Natural killer cell (primary cell): ENCODE data around the gene SCAF8. TPM values are rescaled to one million over a fixed set of nuclear protein-coding genes. Genes with fewer than 3 reads are reported as not detected.

Experiments
- ATAC-seq, 3 donors: fragments of 150-1000 bp in 2 of 3; fragments of 200-7000 bp in 1 of 3; cut with Tn5 transposase; 1 replicate in 1 of 3; 2 replicates in 2 of 3; pipeline ENCODE4 v1.10.0; 2021; ENCODE audit warnings: mild to moderate bottlenecking in 2 of 3, moderate library complexity in 2 of 3
- DNase-seq, 2 donors: peaks; one replicate each; pipeline versions ENCODE4 v3.0.0 to v3.0.0-alpha.2; 2013 to 2021; ENCODE audit warnings: mixed read lengths in 1 of 2
- H3K27ac ChIP-seq: one replicate; pipeline ENCODE4 v1.5.1; 2013; ENCODE audit warnings: mild to moderate bottlenecking, low read length
- H3K27me3 ChIP-seq: one replicate; pipeline ENCODE4 v1.6.1; 2013; ENCODE audit warnings: low read length; ENCODE audit not compliant: control insufficient read depth, insufficient read depth
- H3K36me3 ChIP-seq: one replicate; pipeline ENCODE4 v1.6.1; 2013; ENCODE audit warnings: low read length; ENCODE audit not compliant: control insufficient read depth, insufficient read depth
- H3K4me1 ChIP-seq: one replicate; pipeline ENCODE4 v1.6.1; 2013; ENCODE audit warnings: low read length; ENCODE audit not compliant: control insufficient read depth, insufficient read depth
- H3K4me3 ChIP-seq: one replicate; pipeline ENCODE4 v1.5.1; 2013; ENCODE audit warnings: low read length
- H3K9me3 ChIP-seq: one replicate; pipeline ENCODE4 v1.6.1; 2013; ENCODE audit warnings: low read length; ENCODE audit not compliant: control insufficient read depth, insufficient read depth
- H3K27ac Mint-ChIP-seq, 2 donors: one replicate each; pipeline ENCODE4 v1.8.0; 2022; ENCODE audit warnings: mild to moderate bottlenecking in 2 of 2, mixed read lengths in 2 of 2, moderate library complexity in 1 of 2
- H3K27me3 Mint-ChIP-seq, 2 donors: one replicate each; pipeline ENCODE4 v1.8.0; 2022; ENCODE audit warnings: low read depth in 2 of 2, mixed read lengths in 2 of 2
- H3K36me3 Mint-ChIP-seq: one replicate; pipeline ENCODE4 v1.8.0; 2022; ENCODE audit warnings: mixed read lengths
- H3K4me1 Mint-ChIP-seq, 2 donors: one replicate each; pipeline ENCODE4 v1.8.0; 2022; ENCODE audit warnings: mixed read lengths in 2 of 2
- H3K4me3 Mint-ChIP-seq: one replicate; pipeline ENCODE4 v1.8.0; 2022; ENCODE audit warnings: mild to moderate bottlenecking, moderate library complexity, mixed read lengths
- H3K9me3 Mint-ChIP-seq, 2 donors: one replicate each; pipeline ENCODE4 v1.8.0; 2022; ENCODE audit warnings: mixed read lengths in 2 of 2
- WGBS: methylation state at CpG from one replicate; pipeline ENCODE4 v1.1.7; 2013; ENCODE audit warnings: missing lambda C conversion rate; ENCODE audit not compliant: insufficient coverage; 5-methylcytosine and 5-hydroxymethylcytosine counted together
- intact Hi-C: fragments of 100-400 bp; cut with micrococcal nuclease; formaldehyde crosslinking; loops from one replicate; pipeline ENCODE4 v1.14.2; 2022
- total RNA-seq, 4 donors: library from RNA; stranded (reverse); fragments of 120-200 nt in 1 of 4; gene quantifications; one replicate each; pipeline versions ENCODE4 v1.2.3 to v1.2.4, GENCODE V29; 2013 to 2022
- TF ChIP-seq, protein P1 (sequence below): fragments of 200-600 bp; IDR thresholded peaks from one replicate; pipeline ENCODE4 v1.8.0; 2022; ENCODE audit warnings: antibody characterized with exemption

Gene SCAF8
- total RNA-seq, 3 donors from 2014 or later (not counting 1 experiment from before 2014, with no cell fraction given) = 60.0 to 74.3 (median 68.2) TPM

DNA sequence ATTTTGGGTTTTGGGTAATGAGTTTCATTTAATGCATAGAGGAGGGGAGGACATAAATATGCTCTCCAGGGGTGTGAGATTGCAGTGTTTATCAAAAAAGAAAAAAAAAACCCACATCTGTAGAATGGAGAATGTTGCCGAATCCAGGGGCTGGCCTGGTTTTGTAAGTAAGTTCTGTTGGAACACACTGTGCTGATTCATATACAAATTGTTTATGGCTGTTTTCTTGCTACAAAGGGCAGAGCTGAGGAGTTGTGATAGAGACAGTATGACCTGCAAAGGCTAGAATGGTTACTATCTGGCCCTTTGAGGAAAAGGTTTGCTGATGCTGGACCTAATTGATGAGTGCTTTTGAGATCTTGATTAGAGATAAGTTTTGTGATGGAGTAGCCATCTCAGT, 30.4 kb downstream of the SCAF8 start:
- H3K9me3 ChIP-seq = no peaks in the 10 kb centered on the region
- TF ChIP-seq, protein P1, sequence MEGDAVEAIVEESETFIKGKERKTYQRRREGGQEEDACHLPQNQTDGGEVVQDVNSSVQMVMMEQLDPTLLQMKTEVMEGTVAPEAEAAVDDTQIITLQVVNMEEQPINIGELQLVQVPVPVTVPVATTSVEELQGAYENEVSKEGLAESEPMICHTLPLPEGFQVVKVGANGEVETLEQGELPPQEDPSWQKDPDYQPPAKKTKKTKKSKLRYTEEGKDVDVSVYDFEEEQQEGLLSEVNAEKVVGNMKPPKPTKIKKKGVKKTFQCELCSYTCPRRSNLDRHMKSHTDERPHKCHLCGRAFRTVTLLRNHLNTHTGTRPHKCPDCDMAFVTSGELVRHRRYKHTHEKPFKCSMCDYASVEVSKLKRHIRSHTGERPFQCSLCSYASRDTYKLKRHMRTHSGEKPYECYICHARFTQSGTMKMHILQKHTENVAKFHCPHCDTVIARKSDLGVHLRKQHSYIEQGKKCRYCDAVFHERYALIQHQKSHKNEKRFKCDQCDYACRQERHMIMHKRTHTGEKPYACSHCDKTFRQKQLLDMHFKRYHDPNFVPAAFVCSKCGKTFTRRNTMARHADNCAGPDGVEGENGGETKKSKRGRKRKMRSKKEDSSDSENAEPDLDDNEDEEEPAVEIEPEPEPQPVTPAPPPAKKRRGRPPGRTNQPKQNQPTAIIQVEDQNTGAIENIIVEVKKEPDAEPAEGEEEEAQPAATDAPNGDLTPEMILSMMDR = no peak
- no peaks in the 10 kb centered on the region for H3K36me3 ChIP-seq
- 43% methylated on average over 1 of the region's 1 CpG for WGBS
- H3K27ac ChIP-seq = no peak overlapping the region
- peaks cover 4% of the 10 kb centered on the region for H3K4me1 ChIP-seq
- intact Hi-C loops = no loop called here
- H3K4me1 Mint-ChIP-seq = peaks cover 72 to 78% of the 10 kb centered on the region in 2 donors
- H3K9me3 Mint-ChIP-seq = no peaks in the 10 kb centered on the region
- no peaks in the 10 kb centered on the region for H3K27me3 Mint-ChIP-seq
- H3K36me3 Mint-ChIP-seq = no peaks in the 10 kb centered on the region
- ATAC-seq (peak in 1 of 3 donors; percentile 35), DNase-seq (no peak)
- H3K27ac Mint-ChIP-seq = peak overlapping the region; percentile 41 to 53
- peak overlapping the region; percentile 4 for H3K4me3 Mint-ChIP-seq
- no peak overlapping the region for H3K4me3 ChIP-seq
- no peaks in the 10 kb centered on the region for H3K27me3 ChIP-seq

DNA sequence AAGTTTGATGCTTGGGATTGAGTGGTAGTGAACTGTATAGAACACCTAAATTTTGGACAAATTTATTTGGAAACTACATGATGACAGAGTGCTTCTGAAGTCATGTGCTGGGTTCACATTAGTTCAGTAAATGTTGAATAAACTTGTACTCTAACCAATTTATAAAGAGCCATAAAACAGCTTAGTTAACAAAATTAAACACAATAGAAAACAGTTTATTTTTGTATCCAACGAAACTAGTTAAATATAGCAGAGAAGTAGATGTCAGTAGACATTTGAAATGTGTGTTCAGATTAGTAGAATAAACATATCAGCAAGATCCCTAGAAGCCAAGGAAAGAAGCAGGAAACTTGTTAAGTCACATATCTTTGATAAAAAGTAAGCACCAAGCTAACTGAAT, 32.1 kb downstream of the SCAF8 start:
- Mint-ChIP-seq H3K9me3 (no peaks in the 10 kb centered on the region), H3K4me3 (no peak overlapping the region), H3K4me1 (peaks cover 79 to 86% of the 10 kb centered on the region in 2 donors), H3K27me3 (no peaks in the 10 kb centered on the region), H3K36me3 (no peaks in the 10 kb centered on the region), H3K27ac (peak overlapping the region; percentile 58 to 77)
- no peaks in the 10 kb centered on the region for H3K36me3 ChIP-seq
- H3K27ac ChIP-seq = no peak overlapping the region
- WGBS = no CpG with 5 or more reads among the region's 1 CpG
- H3K27me3 ChIP-seq = no peaks in the 10 kb centered on the region
- no peaks in the 10 kb centered on the region for H3K9me3 ChIP-seq
- H3K4me1 ChIP-seq = peaks cover 8% of the 10 kb centered on the region
- intact Hi-C loops = no loop called here
- ATAC-seq (no peak), DNase-seq (no peak)
- H3K4me3 ChIP-seq = no peak overlapping the region
- TF ChIP-seq, protein P1 = no peak

DNA sequence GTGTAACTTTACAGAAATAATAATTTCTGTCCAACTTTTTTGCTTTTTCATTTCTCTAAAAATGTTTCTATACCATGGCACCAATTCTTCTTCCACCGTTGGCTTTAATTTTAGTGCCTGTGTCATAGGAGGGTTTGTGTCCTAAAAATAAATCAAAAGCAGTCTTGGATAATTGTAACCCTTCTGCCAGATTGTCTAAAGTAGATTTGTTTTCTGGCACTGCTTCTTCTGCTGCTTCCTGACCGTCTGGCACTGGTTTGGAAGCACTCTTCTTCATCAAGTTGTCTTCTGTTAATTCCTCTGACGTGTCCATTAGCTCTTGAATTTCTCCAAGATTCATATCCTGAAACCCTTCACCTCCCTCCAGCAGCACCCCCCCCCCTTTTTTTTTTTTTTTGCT, 33.1 kb downstream of the SCAF8 start:
- WGBS = 87% methylated on average over 3 of the region's 3 CpGs
- peak overlapping the region; percentile 50 for H3K4me3 Mint-ChIP-seq
- Histone ChIP-seq H3K4me1 (peaks cover 14% of the 10 kb centered on the region), H3K27ac (no peak overlapping the region), H3K36me3 (no peaks in the 10 kb centered on the region), H3K9me3 (no peaks in the 10 kb centered on the region), H3K4me3 (no peak overlapping the region), H3K27me3 (no peaks in the 10 kb centered on the region)
- no peaks in the 10 kb centered on the region for H3K27me3 Mint-ChIP-seq
- peaks cover 85 to 91% of the 10 kb centered on the region in 2 donors for H3K4me1 Mint-ChIP-seq
- ATAC-seq = no peak
- no peaks in the 10 kb centered on the region for H3K36me3 Mint-ChIP-seq
- H3K27ac Mint-ChIP-seq = peak overlapping the region; percentile 60 to 77
- DNase-seq = no peak
- TF ChIP-seq, protein P1 = no peak
- H3K9me3 Mint-ChIP-seq = no peaks in the 10 kb centered on the region
- intact Hi-C loops = no loop called here

DNA sequence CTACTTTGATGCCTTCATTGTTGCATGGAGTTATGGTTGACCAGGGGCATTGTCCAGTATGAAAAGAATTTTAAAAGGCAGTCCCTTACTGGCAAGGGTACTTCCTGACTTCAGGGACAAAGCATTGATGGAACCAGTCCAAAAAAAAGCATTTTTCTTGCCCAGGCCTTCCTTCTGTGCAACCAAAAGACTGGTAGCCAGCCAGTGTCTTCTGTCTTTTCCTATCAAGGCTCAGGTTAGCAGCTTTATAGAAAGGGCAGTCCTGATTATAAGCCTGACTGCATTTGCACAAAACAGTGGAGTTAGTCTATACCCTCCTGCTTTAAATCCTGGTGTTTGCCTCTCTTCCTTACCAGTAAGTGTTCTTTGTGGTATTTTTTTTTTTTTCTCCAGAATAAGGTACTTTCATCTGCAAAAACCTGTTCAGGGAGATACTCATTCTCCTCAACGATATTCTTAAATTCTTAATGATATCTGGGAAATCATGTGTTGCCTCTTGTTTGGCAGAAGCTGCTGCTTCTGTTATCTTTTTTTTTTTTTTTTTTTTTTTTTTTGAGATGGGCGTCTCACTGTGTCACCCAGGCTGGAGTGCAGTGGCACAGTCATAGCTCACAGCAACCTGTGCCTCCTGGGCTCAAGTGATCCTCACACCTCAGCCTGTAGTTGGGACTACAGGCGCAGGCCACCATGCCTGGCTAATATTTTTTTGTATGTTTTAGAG, 33.9 kb downstream of the SCAF8 start:
- TF ChIP-seq, protein P1 = no peak
- Mint-ChIP-seq H3K36me3 (no peaks in the 10 kb centered on the region), H3K4me1 (peaks cover 89 to 96% of the 10 kb centered on the region in 2 donors), H3K4me3 (peak overlapping the region; percentile 59), H3K27ac (peak overlapping the region; percentile 57 to 60), H3K9me3 (no peaks in the 10 kb centered on the region), H3K27me3 (no peaks in the 10 kb centered on the region)
- no peak overlapping the region for H3K27ac ChIP-seq
- no peak for DNase-seq
- WGBS = 75% methylated on average over 2 of the region's 3 CpGs
- H3K4me1 ChIP-seq = peaks cover 14% of the 10 kb centered on the region
- no peaks in the 10 kb centered on the region for H3K36me3 ChIP-seq
- ATAC-seq = peak in 1 of 3 donors; percentile 41
- H3K4me3 ChIP-seq = no peak overlapping the region
- no peaks in the 10 kb centered on the region for H3K9me3 ChIP-seq
- H3K27me3 ChIP-seq = no peaks in the 10 kb centered on the region
- intact Hi-C loops = no loop called here
